ENCODE results near the gene NOS2.

The NOS2 gene

DNA sequence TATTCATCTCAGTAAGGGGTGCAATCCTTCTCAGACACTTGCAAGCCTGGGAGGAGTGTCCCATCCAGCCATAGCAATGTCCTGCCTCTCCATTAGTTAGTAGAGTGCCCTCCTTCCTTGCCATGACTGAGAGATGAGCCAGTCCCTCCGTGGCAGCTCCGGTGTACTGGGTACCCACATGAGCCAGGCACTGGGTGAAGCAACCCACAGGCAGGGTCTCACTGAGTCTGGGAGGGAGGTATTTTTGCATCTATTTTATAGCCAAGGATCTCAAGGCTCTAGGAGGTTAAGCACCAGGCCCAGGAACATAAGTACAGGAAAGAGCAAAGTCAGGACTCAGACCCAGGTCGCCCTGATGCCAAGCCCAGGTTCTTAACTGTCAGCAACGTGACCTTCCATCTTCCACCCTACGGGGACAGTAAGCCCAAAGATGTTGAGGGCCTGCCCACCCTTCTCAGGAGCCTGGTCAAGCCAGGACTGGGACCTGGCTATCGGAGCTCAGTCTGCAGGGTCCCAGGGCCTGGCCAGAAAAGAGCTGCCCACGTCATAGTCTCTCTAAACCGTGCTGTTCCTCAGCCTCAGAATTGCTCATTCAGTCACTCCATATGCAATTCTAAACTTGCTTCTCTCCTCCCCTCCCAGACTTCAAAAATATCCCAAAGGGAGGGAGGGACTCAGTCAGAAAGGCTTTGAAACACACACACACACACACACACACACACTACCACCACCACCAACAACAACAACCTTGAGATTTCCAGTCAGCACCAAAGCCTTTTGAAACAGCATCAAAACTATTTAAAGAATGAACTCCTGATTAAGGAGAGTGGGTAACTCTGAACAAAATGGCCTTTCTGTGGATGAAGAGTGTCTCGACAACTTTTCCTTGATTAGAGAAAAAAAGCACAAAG, 16.6 kb downstream of the NOS2 start:
- H3K27ac Mint-ChIP-seq: no peak overlapping the region

DNA sequence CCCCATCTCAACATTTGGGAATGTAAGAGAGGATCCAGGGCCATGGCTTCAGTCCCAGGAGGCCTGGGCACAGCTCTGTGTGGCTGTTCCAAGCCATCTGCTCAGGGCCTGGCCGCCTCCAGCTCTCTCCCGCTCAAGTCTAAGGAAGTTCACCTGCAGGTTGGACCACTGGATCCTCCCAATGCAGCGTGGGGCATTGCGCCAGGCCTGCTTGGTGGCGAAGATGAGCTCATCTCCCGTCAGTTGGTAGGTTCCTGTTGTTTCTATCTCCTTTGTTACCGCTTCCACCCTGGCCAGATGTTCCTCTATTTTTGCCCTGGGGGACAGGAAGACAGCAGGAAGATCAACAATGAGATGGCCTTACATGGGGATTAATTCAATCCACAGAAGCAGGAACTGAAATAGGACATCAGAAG, 17.5 kb downstream of the NOS2 start:
- Mint-ChIP-seq H3K4me3 (no peak overlapping the region), H3K27me3 (peaks cover 0 to 15% of the 10 kb centered on the region in 2 donors), H3K4me1 (no peaks in the 10 kb centered on the region), H3K36me3 (no peaks in the 10 kb centered on the region), H3K9me3 (no peaks in the 10 kb centered on the region), H3K27ac (no peak overlapping the region)
- DNase-seq (no peak), ATAC-seq (replicated peaks) (no peak)

More for the DNA sequence above, 16.6 kb downstream of the NOS2 start:
- ATAC-seq (replicated peaks): no peak
- Mint-ChIP-seq H3K4me3 (no peak overlapping the region), H3K36me3 (no peaks in the 10 kb centered on the region), H3K27me3 (peaks cover 0 to 23% of the 10 kb centered on the region in 2 donors), H3K9me3 (no peaks in the 10 kb centered on the region), H3K4me1 (no peaks in the 10 kb centered on the region)
- DNase-seq: no peak

- no peaks in the 10 kb centered on the region for H3K9me3 Mint-ChIP-seq
- DNase-seq (no peak), ATAC-seq (replicated peaks) (no peak)
- H3K4me3 Mint-ChIP-seq: no peak overlapping the region
- no peak overlapping the region for H3K27ac Mint-ChIP-seq
- H3K27me3 Mint-ChIP-seq: peaks cover 0 to 8% of the 10 kb centered on the region in 2 donors
- no peaks in the 10 kb centered on the region for H3K36me3 Mint-ChIP-seq
- no peaks in the 10 kb centered on the region for H3K4me1 Mint-ChIP-seq
Observed at GRCh38 chr17:27780828-27781404, 19.4 kb downstream of the NOS2 start.

DNA sequence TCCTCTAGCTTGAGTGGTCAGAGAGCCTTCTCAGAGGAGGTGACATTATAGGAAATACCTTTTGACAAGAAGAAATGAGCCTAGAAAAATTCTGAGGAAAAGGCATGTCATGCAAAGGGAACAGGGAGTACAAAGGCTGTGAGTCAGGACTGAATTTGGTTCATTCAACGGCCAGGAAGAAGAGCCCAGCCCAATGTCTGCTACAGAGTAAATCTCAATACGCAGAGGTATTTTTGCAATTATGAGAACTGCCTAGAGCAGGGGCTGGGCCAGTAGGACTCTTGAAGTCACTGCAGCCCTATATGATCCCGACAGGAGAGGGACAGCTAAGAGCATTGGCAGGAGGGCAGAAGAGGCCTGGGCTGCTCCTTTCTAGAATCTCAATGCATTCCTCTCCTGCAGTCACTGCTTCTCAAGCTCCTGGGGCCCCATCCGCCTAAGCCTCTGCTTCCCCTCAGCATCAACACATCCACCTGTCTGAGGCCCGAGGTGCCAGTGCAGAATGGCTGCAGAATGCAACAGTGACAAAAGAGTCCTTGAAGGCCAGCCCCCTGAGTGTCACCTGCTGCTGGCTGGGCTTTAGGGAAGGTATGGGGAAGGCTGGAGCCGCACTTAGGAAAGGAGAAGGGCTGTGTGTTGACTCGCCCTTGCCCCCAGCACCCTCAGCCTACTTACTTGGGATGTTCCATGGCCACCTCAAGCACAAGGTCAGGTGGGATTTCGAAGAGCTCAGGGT, 20.1 kb downstream of the NOS2 start:
- H3K9me3 Mint-ChIP-seq: no peaks in the 10 kb centered on the region

DNA sequence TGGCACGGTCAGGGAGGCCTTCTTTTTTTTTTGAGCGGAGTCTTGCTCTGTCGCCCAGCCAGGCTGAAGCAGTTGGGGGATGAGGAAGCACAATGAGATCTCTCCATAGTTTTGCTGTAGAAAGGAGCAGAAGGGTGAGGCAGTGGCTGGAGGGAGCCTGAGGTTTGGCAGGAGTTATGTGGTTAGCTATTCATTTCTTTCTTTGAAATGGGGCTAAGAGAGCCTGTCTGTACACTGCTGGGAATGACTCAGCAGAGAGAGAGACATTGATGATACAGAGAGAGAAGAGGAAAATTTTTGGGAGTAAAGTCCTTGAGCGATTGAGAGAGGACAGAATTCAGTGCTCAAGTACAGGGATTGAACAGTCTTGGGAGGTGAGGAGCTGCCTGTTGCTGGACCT, 22.1 kb downstream of the NOS2 start:
- Mint-ChIP-seq H3K27me3 (peaks cover 0 to 8% of the 10 kb centered on the region in 2 donors), H3K9me3 (no peaks in the 10 kb centered on the region), H3K27ac (no peak overlapping the region), H3K4me3 (no peak overlapping the region), H3K4me1 (no peaks in the 10 kb centered on the region), H3K36me3 (no peaks in the 10 kb centered on the region)
- DNase-seq: no peak
- no peak for ATAC-seq (replicated peaks)

More for the DNA sequence above, 20.1 kb downstream of the NOS2 start:
- no peak overlapping the region for H3K4me3 Mint-ChIP-seq
- H3K27me3 Mint-ChIP-seq: peaks cover 0 to 8% of the 10 kb centered on the region in 2 donors
- H3K4me1 Mint-ChIP-seq: no peaks in the 10 kb centered on the region
- DNase-seq (no peak), ATAC-seq (replicated peaks) (no peak)
- H3K36me3 Mint-ChIP-seq: no peaks in the 10 kb centered on the region
- H3K27ac Mint-ChIP-seq: no peak overlapping the region

- H3K9me3 Mint-ChIP-seq: no peaks in the 10 kb centered on the region
- H3K36me3 Mint-ChIP-seq: no peaks in the 10 kb centered on the region
- H3K27ac Mint-ChIP-seq: no peak overlapping the region
- peaks cover 0 to 8% of the 10 kb centered on the region in 2 donors for H3K27me3 Mint-ChIP-seq
- H3K4me3 Mint-ChIP-seq: no peak overlapping the region
- DNase-seq: no peak
- no peak for ATAC-seq (replicated peaks)
- no peaks in the 10 kb centered on the region for H3K4me1 Mint-ChIP-seq
Observed at GRCh38 chr17:27776882-27777624, 23.3 kb downstream of the NOS2 start.

DNA sequence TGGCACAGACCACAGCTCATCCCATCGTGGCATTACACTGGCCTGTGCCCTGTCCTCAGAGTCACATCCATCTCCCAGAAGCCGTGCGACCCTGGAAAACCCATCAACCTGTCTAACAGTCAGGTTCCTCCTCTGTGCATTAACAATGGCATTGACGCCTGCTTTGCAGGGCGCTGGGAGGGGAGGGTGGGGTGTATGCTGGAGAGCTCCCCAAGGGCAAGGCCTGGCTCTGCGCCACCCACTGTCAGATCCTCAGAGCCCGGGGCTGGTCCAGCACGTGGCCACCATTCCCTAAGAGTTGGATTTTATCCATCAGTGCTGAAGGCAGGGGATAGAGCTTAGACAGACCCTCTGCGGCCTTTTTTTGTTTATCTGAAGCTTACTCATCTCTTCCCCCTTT, 28.7 kb downstream of the NOS2 start:
- Mint-ChIP-seq H3K4me1 (no peaks in the 10 kb centered on the region), H3K27ac (no peak overlapping the region), H3K4me3 (no peak overlapping the region), H3K27me3 (no peaks in the 10 kb centered on the region), H3K9me3 (no peaks in the 10 kb centered on the region), H3K36me3 (no peaks in the 10 kb centered on the region)
- ATAC-seq (replicated peaks): no peak
- no peak for DNase-seq

DNA sequence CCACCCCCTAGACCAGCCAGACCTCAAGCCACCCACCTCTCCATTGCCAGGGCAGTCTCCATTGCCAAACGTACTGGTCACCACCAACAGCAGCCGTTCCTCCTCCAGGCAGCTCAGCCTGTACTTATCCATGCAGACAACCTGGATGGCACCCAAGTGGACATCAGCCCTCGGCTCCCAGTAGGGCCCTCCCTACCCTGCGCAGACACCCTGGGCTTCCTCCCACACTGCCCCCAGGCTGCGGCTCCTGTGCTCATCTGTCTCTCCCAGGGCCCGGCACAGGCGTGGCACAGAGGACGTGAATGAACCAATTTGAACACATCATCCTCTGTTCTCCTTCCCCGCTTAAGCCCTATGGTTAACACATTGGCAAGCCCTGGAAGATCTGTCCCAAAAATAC, 29.5 kb downstream of the NOS2 start:
- H3K27ac Mint-ChIP-seq: no peak overlapping the region
- ATAC-seq (replicated peaks) (no peak), DNase-seq (no peak)
- no peaks in the 10 kb centered on the region for H3K4me1 Mint-ChIP-seq
- H3K27me3 Mint-ChIP-seq: no peaks in the 10 kb centered on the region
- H3K9me3 Mint-ChIP-seq: no peaks in the 10 kb centered on the region
- H3K4me3 Mint-ChIP-seq: no peak overlapping the region
- no peaks in the 10 kb centered on the region for H3K36me3 Mint-ChIP-seq

DNA sequence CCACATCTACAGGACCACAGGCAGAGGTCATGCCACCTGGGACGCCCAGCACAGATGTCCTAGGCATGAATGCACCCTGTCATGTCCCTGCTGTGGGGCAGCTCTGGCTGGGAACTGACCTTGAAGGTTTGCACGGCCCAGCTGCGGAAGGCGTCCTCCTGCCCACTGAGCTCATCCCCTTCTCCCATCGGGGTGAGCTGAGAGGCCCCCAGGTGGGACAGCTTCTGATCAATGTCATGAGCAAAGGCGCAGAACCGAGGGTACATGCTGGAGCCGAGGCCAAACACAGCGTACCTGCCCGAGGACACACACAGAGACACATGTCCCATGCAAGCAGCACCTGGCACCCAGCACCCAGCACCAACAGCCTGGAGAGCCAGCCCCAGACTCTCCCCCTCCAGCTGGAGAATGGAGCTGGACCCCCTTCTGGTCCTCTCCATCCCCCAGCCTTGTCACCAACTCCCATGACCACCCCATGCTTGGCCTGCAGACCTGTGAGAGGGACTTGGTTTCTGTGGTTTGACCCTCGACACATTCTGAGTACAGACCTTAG, 31.4 kb downstream of the NOS2 start:
- ATAC-seq (replicated peaks) (no peak), DNase-seq (no peak)
- H3K27me3 Mint-ChIP-seq: no peaks in the 10 kb centered on the region
- no peak overlapping the region for H3K27ac Mint-ChIP-seq
- no peak overlapping the region for H3K4me3 Mint-ChIP-seq
- no peaks in the 10 kb centered on the region for H3K36me3 Mint-ChIP-seq
- no peaks in the 10 kb centered on the region for H3K9me3 Mint-ChIP-seq
- H3K4me1 Mint-ChIP-seq: no peaks in the 10 kb centered on the region

GRCh38 chr17:27766438-27766837, 33.9 kb downstream of the NOS2 start:
- no peak overlapping the region for H3K4me3 Mint-ChIP-seq
- H3K27ac Mint-ChIP-seq: no peak overlapping the region
- H3K9me3 Mint-ChIP-seq: no peaks in the 10 kb centered on the region
- H3K4me1 Mint-ChIP-seq: no peaks in the 10 kb centered on the region
- peaks cover 0 to 6% of the 10 kb centered on the region in 2 donors for H3K27me3 Mint-ChIP-seq
- ATAC-seq (replicated peaks) (peak in 1 of 2 donors; percentile 47), DNase-seq (no peak)
- no peaks in the 10 kb centered on the region for H3K36me3 Mint-ChIP-seq

GRCh38 chr17:27765353-27765752, 35.0 kb downstream of the NOS2 start:
- no peak overlapping the region for H3K27ac Mint-ChIP-seq

GRCh38 chr17:27764589-27764988, 35.7 kb downstream of the NOS2 start:
- Mint-ChIP-seq H3K36me3 (no peaks in the 10 kb centered on the region), H3K4me3 (no peak overlapping the region), H3K27me3 (peaks cover 3 to 6% of the 10 kb centered on the region in 2 donors), H3K27ac (no peak overlapping the region), H3K4me1 (no peaks in the 10 kb centered on the region), H3K9me3 (no peaks in the 10 kb centered on the region)
- ATAC-seq (replicated peaks) (no peak), DNase-seq (no peak)

More at GRCh38 chr17:27765353-27765752, 35.0 kb downstream of the NOS2 start:
- no peaks in the 10 kb centered on the region for H3K4me1 Mint-ChIP-seq
- peaks cover 0 to 6% of the 10 kb centered on the region in 2 donors for H3K27me3 Mint-ChIP-seq
- ATAC-seq (replicated peaks) (no peak), DNase-seq (no peak)
- no peak overlapping the region for H3K4me3 Mint-ChIP-seq
- H3K36me3 Mint-ChIP-seq: no peaks in the 10 kb centered on the region
- no peaks in the 10 kb centered on the region for H3K9me3 Mint-ChIP-seq

DNA sequence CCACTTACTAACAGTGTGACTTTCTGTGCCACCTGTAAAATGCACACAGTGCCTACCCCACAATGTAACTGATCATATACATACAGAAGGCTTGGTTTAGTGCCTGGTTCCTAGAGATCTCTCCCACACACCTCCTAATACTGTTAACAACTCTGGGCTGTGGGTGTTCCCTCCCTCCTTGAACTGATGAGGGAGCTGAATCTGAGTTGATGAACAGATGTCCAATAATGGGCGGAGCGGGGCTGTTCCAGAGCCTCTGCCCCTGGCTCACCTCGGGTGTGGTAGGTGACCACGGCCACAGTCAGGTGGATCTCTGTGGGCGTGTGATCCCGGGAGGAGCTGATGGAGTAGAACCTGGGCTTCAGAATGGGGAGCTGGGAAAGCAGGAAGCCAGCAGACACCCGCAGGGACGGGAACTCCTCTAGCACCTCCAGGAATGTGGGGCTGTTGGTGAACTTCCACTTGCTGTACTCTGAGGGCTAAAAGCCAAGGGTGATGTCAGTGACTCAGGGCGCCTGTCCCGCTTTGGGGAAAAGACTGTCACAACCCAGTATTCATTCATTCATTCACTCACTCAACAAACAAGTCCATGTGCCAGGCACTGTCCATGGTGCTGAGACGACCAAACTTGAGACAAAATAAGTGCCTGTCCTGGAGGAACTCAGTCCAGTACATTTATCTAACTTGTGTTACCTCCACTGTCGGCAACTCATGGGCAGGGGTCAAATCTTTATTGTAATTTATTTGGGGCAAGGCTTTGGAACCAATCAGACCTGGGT, 37.6 kb downstream of the NOS2 start:
- Mint-ChIP-seq H3K4me3 (no peak overlapping the region), H3K36me3 (no peaks in the 10 kb centered on the region), H3K27me3 (peaks cover 3 to 16% of the 10 kb centered on the region in 2 donors), H3K9me3 (no peaks in the 10 kb centered on the region), H3K4me1 (no peaks in the 10 kb centered on the region), H3K27ac (no peak overlapping the region)
- ATAC-seq (replicated peaks) (no peak), DNase-seq (no peak)

All from stimulated activated naive B cell treated with anti-CD40 and anti-IgM and Interleukin-4, amounts not matched to agents 10 μg/mL and 1 μg/mL and 100 μg/mL, for 72 hours (primary cell).